AG04449 (cell line): ENCODE data around the gene EEF1G.
A peak's percentile ranks its signal among the peaks of the same experiment; 100 is the strongest.

Source experiments
- CTCF ChIA-PET: fragments of 350-600 bp; formaldehyde crosslinking; extraction: SDS; loops from one replicate; lab custom pipeline; 2021; ENCODE audit warnings: antibody characterized with exemption; lab: Yijun Ruan, JAX
- POLR2A ChIA-PET: fragments of 400-600, 350-600 bp; formaldehyde crosslinking; extraction: SDS; loops from one replicate; lab custom pipeline; 2020; ENCODE audit warnings: antibody characterized with exemption, inconsistent platforms; lab: Yijun Ruan, JAX
- DNase-seq: peaks from one replicate; pipeline ENCODE4 v3.0.0-alpha.2; 2010; ENCODE audit warnings: low read depth, low spot score
- H3K4me3 ChIP-seq: 2 replicates; pipeline ENCODE4 v1.5.1; 2011; ENCODE audit warnings: low read depth, mild to moderate bottlenecking, control low read depth, low read length
- TF ChIP-seq, protein P1 (sequence below): IDR thresholded peaks from one replicate; pipeline ENCODE4 v1.5.1; 2011; ENCODE audit warnings: mild to moderate bottlenecking, moderate library complexity, low read length, control low read depth, inconsistent platforms; ENCODE audit not compliant: insufficient read depth; ENCODE audit errors: missing control alignments

The EEF1G gene

GRCh38 chr11:62615521-62615920 is 41.8 kb upstream of the EEF1G start:
- no peak overlapping the region for H3K4me3 ChIP-seq
- TF ChIP-seq, protein P1, sequence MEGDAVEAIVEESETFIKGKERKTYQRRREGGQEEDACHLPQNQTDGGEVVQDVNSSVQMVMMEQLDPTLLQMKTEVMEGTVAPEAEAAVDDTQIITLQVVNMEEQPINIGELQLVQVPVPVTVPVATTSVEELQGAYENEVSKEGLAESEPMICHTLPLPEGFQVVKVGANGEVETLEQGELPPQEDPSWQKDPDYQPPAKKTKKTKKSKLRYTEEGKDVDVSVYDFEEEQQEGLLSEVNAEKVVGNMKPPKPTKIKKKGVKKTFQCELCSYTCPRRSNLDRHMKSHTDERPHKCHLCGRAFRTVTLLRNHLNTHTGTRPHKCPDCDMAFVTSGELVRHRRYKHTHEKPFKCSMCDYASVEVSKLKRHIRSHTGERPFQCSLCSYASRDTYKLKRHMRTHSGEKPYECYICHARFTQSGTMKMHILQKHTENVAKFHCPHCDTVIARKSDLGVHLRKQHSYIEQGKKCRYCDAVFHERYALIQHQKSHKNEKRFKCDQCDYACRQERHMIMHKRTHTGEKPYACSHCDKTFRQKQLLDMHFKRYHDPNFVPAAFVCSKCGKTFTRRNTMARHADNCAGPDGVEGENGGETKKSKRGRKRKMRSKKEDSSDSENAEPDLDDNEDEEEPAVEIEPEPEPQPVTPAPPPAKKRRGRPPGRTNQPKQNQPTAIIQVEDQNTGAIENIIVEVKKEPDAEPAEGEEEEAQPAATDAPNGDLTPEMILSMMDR: no peak
- ChIA-PET POLR2A (no interaction called here), CTCF (no interaction called here)
- DNase-seq: no peak

DNA sequence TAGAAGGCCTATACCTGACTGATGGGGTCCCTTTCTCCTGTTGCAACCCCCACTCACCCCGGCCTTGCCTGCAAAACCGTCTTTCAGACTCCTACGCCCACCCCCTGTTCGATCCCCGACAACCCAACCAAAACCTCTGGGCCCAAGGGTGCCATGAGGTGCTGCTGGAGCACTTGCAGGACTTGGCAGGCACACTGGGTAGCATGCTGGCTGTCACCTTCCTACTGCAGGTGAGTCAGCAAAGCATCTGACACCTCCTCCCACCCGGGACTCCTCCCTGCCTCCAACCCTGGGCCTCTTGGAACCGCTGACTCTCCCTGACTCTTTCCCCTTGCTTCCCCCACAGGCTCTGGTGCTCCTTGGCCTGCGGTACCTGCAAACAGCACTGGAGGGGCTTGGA is 40.6 kb upstream of the EEF1G start:
- TF ChIP-seq, protein P1: no peak
- CTCF ChIA-PET: interaction anchor here (1.2 to 12.0 kb wide), 2 partner anchors 11 to 20 kb away, joined by 3 to 95 read pairs; partner anchors contain the start of gene TUT1
- no peak overlapping the region for H3K4me3 ChIP-seq
- DNase-seq: no peak
- POLR2A ChIA-PET: interaction anchor here (0.7 kb wide), 1 partner anchor 39 kb away, joined by 3 read pairs; the partner anchor contains the start of gene INTS5

DNA sequence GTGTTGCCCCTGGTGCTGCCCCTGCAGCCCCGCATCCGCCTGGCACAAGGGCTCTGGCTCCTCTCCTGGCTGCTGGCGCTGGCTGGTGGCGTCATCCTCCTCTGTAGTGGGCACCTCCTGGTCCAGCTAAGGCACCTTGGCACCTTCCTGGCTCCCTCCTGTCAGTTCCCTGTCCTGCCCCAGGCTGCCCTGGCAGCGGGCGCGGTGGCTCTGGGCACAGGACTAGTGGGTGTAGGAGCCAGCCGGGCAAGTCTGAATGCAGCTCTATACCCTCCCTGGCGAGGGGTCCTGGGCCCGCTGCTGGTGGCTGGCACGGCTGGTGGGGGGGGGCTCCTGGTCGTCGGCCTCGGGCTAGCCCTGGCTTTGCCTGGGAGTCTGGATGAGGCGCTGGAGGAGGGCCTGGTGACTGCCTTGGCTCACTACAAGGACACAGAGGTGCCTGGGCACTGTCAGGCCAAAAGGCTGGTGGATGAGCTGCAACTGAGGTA is 39.6 kb upstream of the EEF1G start:
- ChIA-PET POLR2A (interaction anchor here (0.6 to 3.0 kb wide), 4 partner anchors 8 to 213 kb away, joined by 3 to 11 read pairs (median 3); partner anchors contain the start of genes B3GAT3, MTA2 and TUT1), CTCF (interaction anchor here (1.0 to 12.0 kb wide), 5 partner anchors 9 to 35 kb away, joined by 3 to 95 read pairs (median 4); partner anchors contain the start of genes B3GAT3, MTA2 and TUT1)
- TF ChIP-seq, protein P1: no peak
- no peak for DNase-seq
- no peak overlapping the region for H3K4me3 ChIP-seq

GRCh38 chr11:62612366-62613290 is 38.9 kb upstream of the EEF1G start, which contains the start of the genes EML3 and ROM1:
Gene EML3 (minus strand): TSS chr11:62612775. CDS start chr11:62612457, 318 bp downstream.
Gene ROM1 (plus strand): TSS chr11:62613257. CDS start chr11:62613282, 25 bp downstream.
- peak within 1 kb of the TSS; percentile 75 for H3K4me3 ChIP-seq
- no peak for DNase-seq
- CTCF ChIA-PET: interaction anchor here (0.6 to 12.0 kb wide), 18 partner anchors 9 to 231 kb away, joined by 3 to 95 read pairs (median 4); partner anchors contain the start of genes B3GAT3, EEF1G, LRRN4CL and MTA2
- POLR2A ChIA-PET: interaction anchor here (0.6 to 3.0 kb wide), 5 partner anchors 9 to 213 kb away, joined by 3 to 11 read pairs (median 3); partner anchors contain the start of genes B3GAT3, C11orf98, CSKMT and MTA2
- TF ChIP-seq, protein P1: peak; percentile 95

DNA sequence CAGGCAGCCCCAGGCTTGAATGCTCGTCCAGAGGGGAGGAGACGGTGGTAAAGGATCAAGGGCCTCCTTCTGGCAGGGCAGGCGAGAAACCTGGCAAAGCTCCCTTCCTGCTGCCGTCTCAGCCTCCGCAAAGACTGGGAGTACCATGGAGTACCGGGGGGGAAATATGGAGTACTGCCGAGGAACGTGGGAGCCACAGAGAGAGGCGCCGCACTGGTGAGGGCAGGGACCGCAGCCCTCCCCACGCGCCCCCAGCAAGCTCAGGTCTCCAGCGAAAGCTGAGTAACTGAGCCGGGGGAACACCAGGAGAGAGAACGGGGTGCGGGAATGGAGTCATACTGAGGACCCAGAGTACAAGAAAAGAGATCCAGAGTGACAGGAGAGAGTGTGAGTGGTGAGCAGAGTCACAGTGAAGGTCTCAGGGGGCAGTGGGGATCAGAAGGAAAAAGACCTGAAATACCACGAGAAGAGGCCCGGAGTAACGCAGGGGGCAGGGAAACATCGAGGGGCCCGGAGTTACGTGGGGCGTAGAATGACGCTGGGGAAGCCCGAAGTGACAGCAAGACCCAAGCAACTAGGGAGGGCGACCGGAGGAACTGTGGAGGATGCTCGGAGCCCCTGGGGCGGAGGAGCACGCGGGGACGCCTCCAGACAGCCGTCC is 38.1 kb upstream of the EEF1G start:
- no peak for DNase-seq
- peak overlapping the region; percentile 75 for H3K4me3 ChIP-seq
- ChIA-PET POLR2A (interaction anchor here (1.0 to 3.0 kb wide), 5 partner anchors 10 to 54 kb away, joined by 3 to 14 read pairs (median 8); partner anchors contain the start of genes B3GAT3, C11orf98, CSKMT and EEF1G), CTCF (interaction anchor here (0.6 to 12.0 kb wide), 18 partner anchors 9 to 230 kb away, joined by 3 to 95 read pairs (median 3); partner anchors contain the start of genes B3GAT3, EEF1G, LRRN4CL and MTA2)
- TF ChIP-seq, protein P1: no peak
